Measurements from ENCODE around the gene TNRC6C.
"Not testable (repeated sequence)": the region's sequence is repeated elsewhere in the genome, so short reads cannot be mapped to it uniquely, and the experiment has no call there.

Gene TNRC6C

DNA sequence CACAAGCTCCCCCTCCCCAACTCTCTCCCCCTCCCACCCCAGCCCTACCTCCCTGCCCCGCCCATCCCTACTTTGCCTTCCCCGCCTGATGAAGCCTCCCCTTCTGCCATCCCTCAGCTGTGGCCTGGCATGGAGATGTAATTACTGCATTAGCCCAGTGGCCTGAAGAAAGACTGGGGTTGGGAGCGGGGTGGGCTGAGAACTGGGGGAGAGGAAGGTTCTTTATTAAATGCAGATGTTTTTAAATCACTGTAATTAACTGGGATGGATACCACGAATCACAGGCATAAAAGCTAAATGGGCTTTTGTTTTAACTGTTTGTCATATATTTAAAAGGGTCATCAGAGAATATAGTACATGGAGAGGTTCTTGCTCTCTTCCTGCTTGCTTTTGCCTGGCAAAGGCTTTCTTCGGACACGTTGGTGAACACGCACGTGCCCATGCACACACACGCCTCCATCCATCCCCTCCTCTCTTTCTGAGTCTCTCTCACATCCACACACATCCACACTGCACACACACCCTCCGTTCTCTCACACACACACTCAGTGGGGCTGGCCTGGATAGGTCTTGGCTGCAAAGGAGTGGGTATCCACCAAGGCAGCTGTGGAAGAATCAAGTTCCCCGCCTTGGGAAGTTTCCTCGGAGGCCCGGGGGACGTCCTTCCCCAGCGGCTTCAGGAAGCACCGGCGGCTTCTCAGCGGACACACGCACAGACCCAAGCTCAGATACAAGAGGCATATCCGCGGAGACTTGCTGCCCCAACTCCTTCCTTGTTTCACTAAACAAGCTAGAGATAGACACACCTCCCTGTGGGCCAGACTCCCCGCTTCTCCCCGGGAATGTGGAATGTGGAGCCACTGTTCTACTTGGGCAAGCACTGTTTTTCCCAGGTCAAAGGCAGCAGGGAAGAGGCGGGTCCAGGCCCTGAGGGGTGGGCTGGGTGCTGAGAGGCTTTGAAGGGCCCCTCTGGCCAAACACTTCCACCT, 27.4 kb upstream of the TNRC6C start:
- DNase-seq: no peak

DNA sequence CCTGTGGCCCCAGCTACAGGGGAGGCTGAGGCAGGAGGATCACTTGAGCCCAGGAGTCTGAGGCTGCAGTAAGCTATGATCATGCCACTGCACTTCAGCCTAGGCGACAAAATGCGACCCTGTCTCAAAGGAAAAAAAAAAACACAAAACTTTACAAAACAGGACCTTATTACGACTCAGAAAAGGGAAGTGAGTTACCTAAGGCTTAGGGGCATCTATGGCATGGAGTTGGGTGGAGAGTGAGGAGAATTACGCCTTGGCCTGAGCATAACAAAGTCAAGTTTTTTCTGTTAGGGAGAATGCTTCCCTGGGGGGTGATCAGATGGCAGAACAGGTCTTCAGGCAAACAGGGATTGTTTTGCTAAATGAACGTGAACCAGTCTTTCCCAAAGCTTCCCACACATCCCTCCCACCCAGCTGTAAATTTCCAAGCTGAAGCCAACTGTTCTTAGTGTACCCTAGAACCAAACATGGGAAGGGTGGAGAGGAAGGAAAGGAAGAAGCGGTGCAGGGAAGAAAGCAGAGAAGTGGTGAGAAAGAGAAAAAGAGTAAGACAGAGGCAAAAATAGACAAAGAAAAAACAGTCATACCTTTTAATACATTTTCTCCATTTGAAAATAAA, 24.6 kb upstream of the TNRC6C start:
- no peak for DNase-seq

DNA sequence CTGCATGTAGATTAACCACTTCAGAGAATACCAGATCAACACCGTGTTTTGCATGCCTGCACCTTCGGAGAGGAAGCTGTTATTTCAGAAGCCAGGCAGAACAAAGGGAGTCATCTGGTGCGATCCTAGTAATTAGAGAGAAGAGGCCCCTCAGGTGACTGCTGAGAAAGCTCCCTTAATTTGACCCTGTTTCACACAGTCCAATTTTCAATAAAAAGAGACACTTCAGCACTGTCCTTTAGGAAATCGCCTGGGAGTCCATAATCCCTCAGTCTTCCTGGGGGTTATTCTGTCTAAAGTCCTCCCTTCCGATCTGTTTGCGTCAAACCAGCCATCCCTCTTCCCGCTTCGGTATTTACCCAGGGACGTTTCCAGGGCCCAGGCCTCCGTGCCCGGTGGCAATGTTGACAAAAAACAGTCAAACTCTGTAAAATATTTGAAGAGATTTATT, 23.4 kb upstream of the TNRC6C start:
- no peak for DNase-seq

DNA sequence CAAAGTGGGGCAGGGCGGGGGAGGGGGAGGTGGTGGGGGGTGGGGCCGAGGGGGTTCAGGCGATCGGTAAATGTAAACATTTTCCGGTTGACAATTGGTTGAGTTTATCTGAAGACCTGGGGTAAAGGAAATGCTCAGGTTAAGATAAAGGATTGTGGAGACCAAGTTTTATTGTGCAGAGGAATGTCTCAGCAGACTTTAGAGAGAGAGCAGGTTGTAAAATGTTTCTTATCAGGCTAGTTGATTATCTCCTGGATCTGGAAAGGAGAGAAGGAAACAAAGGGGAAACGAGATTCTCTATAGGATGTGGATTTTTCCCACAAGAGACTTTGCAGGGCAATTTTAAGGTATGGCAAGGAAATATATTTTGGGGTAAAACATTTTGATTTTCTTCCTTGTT, 22.8 kb upstream of the TNRC6C start:
- DNase-seq: not testable (repeated sequence)

DNA sequence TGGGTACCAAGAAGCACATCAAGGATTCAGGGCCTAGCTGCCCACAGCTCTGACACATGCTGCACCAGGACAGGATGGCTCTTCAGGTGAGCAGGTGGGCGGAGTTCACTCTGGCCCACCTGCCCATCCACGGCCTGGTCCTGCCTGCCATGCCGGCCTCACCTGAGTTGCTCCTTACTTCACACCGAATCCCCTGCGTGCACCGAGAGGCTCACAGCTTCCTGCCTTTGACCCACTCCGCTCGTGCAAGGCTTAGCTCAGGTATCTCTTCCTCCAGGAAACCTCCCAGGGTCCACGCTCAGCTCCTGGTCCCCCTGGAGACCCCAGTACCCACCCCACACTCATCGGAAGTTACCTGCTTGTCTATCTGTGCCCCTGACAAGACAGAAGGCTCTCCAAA, 21.6 kb upstream of the TNRC6C start:
- no peak for DNase-seq

DNA sequence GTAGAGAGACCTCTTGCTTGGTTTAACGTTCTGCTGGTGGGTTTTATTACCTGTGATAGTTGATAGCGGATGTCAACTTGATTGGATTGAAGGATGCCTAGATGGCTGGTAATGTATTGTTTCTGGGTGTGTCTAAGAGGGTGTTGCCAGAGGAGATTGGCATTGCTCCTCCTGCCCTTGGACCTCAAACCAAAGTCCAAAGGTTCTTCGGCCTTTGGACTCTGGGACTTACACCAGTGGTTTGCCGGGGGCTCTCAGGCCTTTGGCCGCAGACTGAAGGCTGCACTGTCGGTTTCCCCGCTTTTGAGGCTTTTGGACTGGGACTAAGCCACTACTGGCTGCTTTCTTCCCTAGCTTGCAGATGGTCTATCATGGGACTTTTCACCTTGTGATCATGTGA, 17.5 kb upstream of the TNRC6C start:
- no peak for DNase-seq

DNA sequence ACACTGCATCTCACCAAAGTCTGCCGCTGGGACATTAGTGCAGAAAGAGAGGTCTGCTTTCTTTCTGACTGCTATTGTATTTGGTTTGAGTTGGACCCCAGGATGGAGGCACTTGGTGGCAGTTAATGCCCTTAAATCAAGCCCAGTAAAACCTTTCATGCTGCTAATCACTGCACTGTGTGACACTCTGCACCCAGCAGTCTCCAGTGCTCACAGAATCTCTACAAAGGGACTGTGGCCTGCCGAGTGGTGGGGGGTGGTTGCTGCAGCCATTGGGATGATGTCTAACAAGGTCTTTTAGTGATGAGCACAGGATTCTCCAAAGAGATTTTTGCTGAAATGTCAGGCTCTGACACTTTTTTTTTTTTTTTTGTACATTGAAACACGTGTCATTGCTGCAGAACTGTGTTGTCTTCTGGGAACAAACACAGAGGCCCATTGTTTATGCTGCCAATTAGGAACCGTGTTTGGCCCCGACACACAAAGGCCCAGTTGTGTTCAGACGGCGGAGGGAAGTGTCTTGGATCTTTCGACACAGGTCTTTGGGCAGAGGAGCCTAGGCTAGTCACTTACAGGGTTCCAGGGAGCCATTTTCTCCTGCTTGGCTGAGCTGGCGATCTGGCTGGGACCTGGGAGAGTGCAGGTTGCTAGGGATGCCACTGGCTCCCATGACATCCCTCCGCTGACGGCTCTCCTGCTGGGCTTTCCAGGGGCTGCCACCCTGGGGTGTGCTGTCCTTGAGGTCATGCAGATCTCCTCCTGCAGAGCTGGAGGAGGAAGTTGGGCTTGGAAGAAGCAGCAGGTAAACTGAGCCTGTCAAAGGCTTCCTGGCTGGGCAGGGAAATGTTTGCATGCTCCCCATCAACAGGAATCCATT, 16.2 kb upstream of the TNRC6C start:
- DNase-seq: no peak

DNA sequence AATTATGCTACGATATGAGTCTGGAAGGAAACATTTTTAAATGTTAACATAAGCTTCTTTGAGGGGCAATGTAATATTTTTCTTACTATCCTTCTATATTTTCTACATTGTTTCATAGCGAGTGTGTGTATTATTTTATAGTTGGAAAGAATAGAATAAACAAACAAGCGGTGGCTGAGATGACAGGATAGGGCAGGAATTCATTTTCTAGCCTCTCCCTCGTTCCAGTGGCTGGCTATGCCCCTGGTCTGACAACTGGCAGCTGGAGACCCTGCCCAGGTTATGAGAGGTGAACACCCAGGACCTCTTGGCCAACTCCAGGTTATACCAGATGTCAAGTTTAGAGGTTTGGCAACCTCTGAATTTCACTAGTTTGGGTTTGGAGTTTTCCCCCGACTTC, 14.5 kb upstream of the TNRC6C start:
- no peak for DNase-seq

DNA sequence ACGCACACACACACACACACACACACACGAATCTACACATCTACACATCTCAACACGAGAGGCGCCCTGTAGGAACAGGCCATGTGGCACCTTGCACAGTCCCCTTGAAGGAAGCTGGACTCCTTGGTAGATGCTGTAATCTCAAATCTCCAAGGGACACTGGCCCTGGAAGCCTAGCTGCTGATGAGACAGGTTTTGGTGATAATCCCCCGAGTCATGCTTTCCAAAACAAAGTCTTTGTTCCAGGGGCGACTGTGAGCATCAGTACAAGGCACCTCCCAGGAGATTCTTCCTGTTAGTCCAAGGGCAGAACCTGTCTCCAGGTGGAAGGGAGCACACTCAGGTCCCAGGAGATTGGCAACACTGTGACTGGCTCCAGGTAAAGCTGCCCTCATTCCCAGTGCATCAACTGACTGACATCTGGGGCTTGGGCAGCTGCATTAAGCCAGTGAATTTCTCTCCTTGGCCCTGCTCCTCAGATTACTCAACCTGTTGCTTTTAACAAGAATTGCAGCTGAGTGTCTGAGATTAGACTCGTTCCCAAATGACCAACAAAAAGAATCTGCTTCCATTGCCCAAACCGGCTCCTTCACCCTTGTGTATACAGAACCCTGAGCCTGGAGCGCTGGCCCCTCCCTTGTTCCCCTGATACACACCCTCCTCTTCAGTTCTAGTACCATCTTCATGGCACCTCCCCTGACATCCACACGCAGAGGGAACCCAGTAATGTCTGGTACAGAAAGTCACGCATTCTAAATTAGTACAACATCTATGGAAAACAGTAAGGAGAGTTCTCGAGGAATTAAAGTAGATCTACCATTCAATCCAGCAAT, 13.9 kb upstream of the TNRC6C start:
- no peak for DNase-seq

DNA sequence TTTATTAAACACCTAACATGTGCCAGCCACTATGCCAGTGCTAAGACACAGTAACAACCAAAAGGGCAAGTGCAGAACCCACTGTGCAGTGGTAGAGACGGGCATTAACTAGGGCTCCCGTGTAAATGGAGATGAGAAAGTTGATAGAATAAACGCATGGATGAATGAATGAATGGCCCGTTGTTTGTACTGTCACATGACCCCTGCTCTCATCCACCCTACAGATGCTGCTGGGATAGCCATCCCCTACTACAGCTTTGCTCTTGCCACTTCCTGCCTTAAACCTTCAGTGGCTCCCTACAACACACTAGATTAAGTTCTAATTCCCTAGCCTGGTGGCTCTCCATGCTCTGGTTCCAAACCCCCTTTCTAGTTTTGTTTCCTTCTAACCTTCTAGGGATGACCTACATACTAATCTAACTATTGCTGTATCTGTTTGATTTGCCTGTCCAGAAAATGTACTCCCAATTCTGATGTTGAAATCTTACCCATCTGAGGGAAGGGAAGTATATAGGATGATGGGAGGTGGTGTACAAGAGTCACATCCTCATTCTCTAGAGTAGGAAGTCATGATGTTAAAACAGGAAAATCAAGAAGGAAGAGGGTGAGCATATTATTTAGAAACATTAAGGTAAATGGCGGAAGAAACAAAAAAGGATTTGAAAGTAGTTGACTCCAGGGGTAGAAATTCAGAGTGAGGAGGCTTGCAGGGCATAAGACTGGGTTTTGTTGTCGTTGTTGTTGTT, 11.4 kb upstream of the TNRC6C start:
- DNase-seq: no peak

DNA sequence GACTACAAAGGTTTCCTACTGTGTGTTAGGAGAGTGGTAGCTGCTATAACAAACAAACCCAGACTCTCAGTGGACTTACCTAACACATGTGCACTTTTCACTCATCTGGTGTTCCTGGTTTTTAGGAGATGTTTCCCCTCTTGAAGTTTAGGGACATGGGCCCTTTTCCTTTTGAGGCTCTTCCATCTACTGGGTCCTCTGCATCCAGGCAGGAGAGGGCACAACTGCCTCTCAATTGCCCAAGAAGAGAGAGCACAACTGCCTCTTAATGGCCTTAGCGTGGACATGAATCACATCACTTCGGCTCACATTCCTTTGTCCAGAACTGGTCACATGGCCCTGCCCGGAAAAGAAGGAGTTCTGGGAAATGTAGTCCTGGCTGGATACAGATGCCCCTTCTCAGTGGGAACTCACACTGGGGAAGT, 9.8 kb upstream of the TNRC6C start:
- DNase-seq: no peak

DNA sequence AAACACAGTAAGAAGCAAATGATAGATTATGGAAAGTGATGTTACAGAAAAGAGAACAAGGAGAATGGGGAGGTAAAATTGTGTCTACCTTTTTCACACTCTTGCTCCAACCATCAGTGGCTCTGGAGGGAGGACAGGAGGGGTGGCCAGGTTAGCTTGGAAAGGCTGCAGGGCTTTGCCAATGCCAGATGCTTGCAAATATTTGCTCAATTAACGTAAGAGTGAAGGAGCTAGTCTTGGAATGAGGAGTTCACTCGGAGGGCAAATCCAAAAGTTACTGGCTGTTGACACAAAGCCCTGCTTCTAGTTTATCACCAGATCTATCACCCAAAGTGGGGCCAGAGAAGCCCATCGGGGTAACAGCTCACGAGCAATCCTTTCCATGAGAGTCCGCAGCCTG, 7.4 kb upstream of the TNRC6C start:
- no peak for DNase-seq

DNA sequence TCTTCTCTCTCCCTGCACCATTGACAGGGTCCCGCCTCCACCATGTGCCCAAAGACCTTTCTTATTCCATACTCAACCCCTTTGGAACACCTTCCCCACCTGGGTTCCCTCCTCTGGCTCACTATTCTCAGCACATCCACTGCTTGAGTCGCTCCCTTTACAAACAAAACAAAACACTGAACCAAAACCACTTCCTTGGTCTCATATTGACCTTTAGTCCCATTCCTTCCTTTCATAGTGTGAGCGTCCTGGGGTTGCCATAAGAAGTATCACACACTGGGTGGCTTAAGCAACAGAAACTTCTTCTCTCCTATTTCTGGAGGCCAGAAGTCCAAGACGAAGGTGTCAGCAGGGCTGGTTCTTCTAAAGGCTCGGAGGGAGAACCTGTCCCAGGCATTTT, 6.1 kb upstream of the TNRC6C start:
- DNase-seq: no peak

DNA sequence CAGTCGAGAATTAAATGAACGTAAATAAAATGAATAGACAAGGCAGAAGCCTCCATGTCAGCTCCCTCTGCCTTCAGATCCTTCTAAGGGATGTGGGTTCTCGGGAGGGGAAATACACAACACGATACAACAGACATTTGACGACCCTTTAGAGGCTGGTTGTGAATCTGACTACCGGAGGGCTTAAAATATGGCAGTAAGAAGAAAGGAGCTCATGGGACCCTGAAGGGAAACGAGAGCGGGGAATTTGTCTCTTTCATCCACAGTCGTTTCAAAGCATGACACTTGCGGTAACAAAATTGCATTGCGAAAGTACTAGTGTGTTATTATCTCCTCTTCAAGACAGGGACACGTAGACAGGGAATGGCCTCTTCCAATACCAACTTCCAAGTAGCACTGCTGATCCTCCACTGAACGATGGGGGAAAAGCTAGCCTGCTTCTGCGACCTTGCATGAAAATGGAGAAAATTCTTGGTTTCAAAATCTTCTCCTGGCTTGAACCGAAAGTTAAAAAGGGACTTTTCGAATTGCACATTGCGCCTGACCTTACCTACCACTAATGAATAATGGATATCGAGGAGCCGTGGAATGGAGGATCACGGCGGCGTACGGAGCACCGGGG, 1.2 kb upstream of the TNRC6C start:
- DNase-seq: no peak

DNA sequence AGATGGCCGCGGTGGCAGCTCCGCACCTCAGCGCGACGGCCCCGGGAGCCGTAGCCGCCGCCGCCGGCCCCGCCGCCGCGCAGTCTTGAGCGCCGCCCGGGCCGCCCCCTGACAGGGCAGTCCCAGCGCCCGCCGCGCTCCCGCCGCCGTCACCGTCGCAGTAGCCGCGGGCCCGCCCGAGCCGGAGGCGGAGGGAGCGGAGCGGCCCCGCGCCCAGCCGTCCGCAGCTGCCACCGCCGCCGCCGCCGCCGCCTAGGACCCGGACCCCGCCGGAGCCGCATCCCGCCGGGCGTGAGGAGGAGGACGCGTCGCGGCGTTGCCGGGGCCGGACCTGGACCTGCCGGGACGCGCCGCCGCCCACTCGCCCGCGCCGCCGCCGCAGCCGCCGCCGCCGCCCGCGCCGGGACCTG, 218 bp downstream of the TNRC6C start:
- no peak for DNase-seq

DNA sequence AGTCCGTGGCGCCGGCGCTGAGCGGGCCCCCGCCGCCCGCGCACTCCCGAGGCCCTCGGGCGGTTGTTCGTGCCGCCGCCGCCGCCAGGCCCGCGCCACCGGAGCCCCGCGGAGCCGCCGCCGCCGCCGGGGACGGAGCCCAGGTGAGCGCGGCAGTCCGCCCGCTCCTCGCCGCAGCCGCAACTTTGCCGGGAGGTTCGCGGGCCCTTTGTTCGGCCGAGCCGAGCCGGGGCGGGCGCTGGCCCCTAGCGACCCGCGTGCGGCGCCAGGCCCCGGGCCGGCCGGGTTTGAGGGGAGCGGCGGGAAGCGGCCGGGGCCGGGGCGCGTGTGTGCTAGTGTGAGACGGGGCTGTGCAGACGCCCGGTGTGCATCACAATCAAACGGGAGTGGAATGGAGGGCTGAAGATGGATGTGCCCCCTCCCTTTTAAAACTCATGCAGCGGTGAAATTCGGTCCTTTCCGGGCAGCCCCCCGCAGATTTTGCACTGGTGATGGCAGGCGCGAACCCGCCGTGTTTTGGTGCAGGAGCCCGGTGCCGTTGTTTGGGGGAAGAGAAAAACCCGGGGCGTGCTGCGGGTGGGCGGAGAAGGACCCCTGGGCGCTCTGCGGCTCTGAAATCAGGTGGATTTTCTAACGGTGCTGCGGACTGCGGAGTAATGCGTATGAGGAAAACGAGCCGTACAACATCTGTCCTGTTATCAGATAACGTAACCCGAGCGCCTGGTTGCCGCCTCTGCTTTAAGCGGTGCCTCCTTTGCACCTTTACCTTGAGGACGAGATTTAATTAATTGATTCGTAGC, 823 bp downstream of the TNRC6C start:
- DNase-seq: peak; percentile 46

DNA sequence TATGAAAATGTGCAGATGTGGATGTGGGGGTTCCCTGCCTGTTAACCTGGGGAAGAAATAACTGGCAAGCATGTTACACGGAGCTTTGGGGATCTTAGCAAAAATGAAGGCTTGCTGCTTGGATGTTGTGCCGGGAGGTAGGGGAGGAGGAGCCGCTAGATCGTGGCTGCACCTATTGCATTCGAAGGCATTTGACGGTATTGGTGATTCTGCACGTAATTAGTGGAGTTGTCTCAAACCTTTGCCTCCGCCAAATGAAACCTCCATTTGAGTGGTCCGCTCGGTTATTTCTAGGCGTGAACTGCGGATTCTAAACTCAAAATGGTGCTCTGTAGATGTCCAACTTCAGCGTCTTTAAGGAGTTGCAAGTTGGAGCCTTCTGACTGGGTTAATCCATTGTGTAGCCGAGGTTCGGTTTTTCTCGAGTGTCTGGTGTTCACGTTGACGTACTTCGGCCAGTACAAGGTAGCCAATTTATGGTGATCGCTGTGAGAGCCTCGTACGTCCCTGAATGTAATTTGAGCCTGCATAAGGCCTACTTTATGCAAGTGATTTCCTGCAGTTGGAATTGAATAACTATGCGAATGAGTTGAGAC, 1.5 kb downstream of the TNRC6C start:
- DNase-seq: peak; percentile 39

DNA sequence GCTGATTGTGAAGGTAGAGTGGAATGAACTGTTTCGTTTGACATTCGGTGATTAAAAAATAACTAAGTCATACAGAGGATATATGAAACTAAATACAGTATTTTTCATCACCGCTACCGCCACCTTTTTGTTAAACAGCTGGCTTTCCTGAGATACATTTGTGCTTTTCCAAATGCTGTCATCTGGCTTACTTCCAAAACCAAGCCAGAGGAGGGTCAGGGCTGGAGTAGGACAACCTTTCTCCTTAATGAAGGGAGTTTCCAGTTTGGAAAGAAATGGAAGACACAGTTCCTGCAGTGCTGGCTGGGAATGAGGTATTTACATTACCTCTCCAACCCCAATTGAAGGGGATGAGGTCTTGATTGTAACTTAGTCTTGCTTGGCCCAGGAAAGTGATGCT, 3.2 kb downstream of the TNRC6C start:
- DNase-seq: no peak

DNA sequence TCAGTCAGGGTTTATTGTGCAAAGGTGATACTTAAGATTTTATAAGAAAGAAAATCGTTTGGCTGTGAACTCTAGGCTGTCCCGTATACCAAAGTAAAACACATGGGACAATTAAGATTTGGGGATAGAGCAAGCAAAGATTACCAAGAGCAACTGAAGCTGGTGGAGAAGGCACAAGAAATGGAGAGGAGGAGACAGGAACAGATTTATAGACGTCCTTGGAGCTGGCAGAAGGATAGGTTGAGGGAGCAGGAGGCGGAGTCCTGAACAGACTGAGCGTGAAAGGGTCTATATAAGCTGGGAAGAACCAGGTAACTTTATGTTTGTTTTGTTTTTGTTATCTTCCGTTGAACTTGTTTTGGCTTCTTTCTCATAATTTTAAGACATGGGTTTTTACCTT, 3.8 kb downstream of the TNRC6C start:
- no peak for DNase-seq

DNA sequence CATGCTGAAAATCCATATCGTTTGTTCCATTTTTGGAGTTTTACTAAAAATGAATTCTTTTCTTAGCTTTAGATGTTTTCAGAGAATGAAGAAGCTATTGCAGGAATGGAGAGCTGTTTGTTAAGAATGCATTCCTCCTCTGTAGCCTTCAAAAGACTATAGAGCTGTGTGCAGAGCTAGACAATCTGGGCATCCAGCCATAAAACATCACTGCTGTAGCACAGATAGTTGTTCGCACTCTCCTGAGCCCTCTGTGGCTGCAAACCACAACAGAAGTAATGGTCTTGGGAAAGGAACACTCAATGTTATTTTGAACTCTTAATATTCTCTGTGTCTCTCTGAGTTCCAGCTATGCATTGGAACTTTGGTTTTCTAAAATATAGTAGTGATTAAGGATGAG, 4.9 kb downstream of the TNRC6C start:
- DNase-seq: no peak
